ENCODE results near the gene PTPRD. TPM values are rescaled to one million over a fixed set of nuclear protein-coding genes. Genes with fewer than 3 reads are reported as not detected.

The PTPRD gene
- total and polyA plus RNA-seq, 2 donors (not counting 1 experiment from before 2014, with no cell fraction given) = not detected

DNA sequence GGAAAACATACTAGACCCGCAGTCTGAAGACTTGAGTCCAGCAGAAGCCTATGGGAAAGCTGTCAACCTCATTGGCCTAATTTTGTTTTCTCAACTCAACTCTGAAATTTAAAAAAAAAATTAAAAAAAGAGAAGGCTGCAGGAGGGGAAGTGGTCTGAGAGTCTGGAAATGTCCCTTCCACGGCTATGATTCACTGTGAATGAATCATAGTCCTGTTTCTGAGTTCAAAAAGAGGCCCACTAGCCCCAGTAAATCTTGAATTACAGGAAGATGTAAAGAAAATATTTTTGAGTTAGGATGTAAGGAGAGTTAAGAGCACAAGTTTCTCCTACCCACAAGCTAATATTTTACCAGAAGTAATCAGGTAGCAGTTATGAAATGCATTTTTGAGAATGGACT, 2247.8 kb downstream of the PTPRD start:
- H3K4me2 ChIP-seq (replicated peaks; ENCODE audit: low read depth, low read length, poor library complexity, severe bottlenecking) = no peak overlapping the region
- no peak overlapping the region for H3K4me3 Mint-ChIP-seq
- TF ChIP-seq, protein P1, sequence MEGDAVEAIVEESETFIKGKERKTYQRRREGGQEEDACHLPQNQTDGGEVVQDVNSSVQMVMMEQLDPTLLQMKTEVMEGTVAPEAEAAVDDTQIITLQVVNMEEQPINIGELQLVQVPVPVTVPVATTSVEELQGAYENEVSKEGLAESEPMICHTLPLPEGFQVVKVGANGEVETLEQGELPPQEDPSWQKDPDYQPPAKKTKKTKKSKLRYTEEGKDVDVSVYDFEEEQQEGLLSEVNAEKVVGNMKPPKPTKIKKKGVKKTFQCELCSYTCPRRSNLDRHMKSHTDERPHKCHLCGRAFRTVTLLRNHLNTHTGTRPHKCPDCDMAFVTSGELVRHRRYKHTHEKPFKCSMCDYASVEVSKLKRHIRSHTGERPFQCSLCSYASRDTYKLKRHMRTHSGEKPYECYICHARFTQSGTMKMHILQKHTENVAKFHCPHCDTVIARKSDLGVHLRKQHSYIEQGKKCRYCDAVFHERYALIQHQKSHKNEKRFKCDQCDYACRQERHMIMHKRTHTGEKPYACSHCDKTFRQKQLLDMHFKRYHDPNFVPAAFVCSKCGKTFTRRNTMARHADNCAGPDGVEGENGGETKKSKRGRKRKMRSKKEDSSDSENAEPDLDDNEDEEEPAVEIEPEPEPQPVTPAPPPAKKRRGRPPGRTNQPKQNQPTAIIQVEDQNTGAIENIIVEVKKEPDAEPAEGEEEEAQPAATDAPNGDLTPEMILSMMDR (IDR thresholded peaks at IDR 0.05) = no peak
- TF ChIP-seq EZH2 (IDR thresholded peaks at IDR 0.05; ENCODE audit: borderline replicate concordance, insufficient read depth, low read depth, low read length, poor library complexity, severe bottlenecking) = no peak
- intact Hi-C loops (cut with micrococcal nuclease) = no loop called here
- no peaks in the 10 kb centered on the region for H3K9me3 ChIP-seq (ENCODE audit: control extremely low read depth in 1 of 3, control insufficient read depth in 2 of 3, insufficient read depth in 1 of 3, low read length in 2 of 3)
- WGBS (ENCODE audit: insufficient coverage) = 57% methylated on average over 1 of the region's 2 CpGs
- no peaks in the 10 kb centered on the region for H4K20me1 ChIP-seq (ENCODE audit: control insufficient read depth, insufficient read depth, low read length, poor library complexity, severe bottlenecking)
- H3K4me3 ChIP-seq (ENCODE audit: control extremely low read depth in 1 of 5, extremely low read depth in 1 of 5, insufficient read depth in 1 of 5, low read depth in 2 of 5, low read length in 4 of 5) = no peak overlapping the region
- H3K79me2 ChIP-seq (ENCODE audit: control insufficient read depth, insufficient read depth, low read length) = no peaks in the 10 kb centered on the region
- H3K36me3 ChIP-seq (replicated peaks in 1 of 2; ENCODE audit: control extremely low read depth in 1 of 2, control insufficient read depth in 1 of 2, extremely low read depth in 1 of 2, insufficient read depth in 2 of 2, low read length in 1 of 2) = no peaks in the 10 kb centered on the region
- H3K9me3 Mint-ChIP-seq (ENCODE audit: insufficient read depth) = no peaks in the 10 kb centered on the region
- no peaks in the 10 kb centered on the region for H3K27me3 Mint-ChIP-seq
- no peaks in the 10 kb centered on the region for H3K4me1 Mint-ChIP-seq
- CTCF ChIA-PET = no interaction called here
- H3K9ac ChIP-seq (ENCODE audit: low read length) = no peak overlapping the region
- ATAC-seq (ENCODE audit: low read depth) (no peak), DNase-seq (no peak)
- POLR2A ChIA-PET = no interaction called here
- H3K27ac ChIP-seq (ENCODE audit: low read length in 2 of 2) = no peak overlapping the region
- H3K4me1 ChIP-seq (ENCODE audit: control insufficient read depth in 2 of 2, insufficient read depth in 2 of 2, low read length in 2 of 2) = no peaks in the 10 kb centered on the region
- no peak overlapping the region for H3K27ac Mint-ChIP-seq
- no peak overlapping the region for H2AFZ ChIP-seq (ENCODE audit: insufficient read depth, low read depth, low read length, poor library complexity, severe bottlenecking)
- H3K27me3 ChIP-seq (replicated peaks in 1 of 4; ENCODE audit: control extremely low read depth in 1 of 4, control insufficient read depth in 3 of 4, insufficient read depth in 4 of 4, low read length in 3 of 4) = no peaks in the 10 kb centered on the region

- ChIA-PET CTCF (no interaction called here), POLR2A (no interaction called here)
- WGBS (ENCODE audit: insufficient coverage) = 95% methylated on average over 4 of the region's 11 CpGs
- no peaks in the 10 kb centered on the region for H3K27me3 Mint-ChIP-seq
- no peaks in the 10 kb centered on the region for H3K9me3 Mint-ChIP-seq (ENCODE audit: insufficient read depth)
- intact Hi-C loops (cut with micrococcal nuclease) = no loop called here
- H3K4me1 Mint-ChIP-seq = no peaks in the 10 kb centered on the region
- TF ChIP-seq EZH2 (IDR thresholded peaks at IDR 0.05; ENCODE audit: borderline replicate concordance, insufficient read depth, low read depth, low read length, poor library complexity, severe bottlenecking) = no peak
- TF ChIP-seq, protein P1 (IDR thresholded peaks at IDR 0.05) = no peak
- no peaks in the 10 kb centered on the region for H3K79me2 ChIP-seq (ENCODE audit: control insufficient read depth, insufficient read depth, low read length)
- H3K27me3 ChIP-seq (replicated peaks in 1 of 4; ENCODE audit: control extremely low read depth in 1 of 4, control insufficient read depth in 3 of 4, insufficient read depth in 4 of 4, low read length in 3 of 4) = no peaks in the 10 kb centered on the region
- no peak overlapping the region for H3K4me2 ChIP-seq (replicated peaks; ENCODE audit: low read depth, low read length, poor library complexity, severe bottlenecking)
- no peaks in the 10 kb centered on the region for H3K9me3 ChIP-seq (ENCODE audit: control extremely low read depth in 1 of 3, control insufficient read depth in 2 of 3, insufficient read depth in 1 of 3, low read length in 2 of 3)
- no peaks in the 10 kb centered on the region for H4K20me1 ChIP-seq (ENCODE audit: control insufficient read depth, insufficient read depth, low read length, poor library complexity, severe bottlenecking)
- no peak overlapping the region for H3K27ac ChIP-seq (ENCODE audit: low read length in 2 of 2)
- no peak for DNase-seq
- no peak overlapping the region for H2AFZ ChIP-seq (ENCODE audit: insufficient read depth, low read depth, low read length, poor library complexity, severe bottlenecking)
- ATAC-seq (ENCODE audit: low read depth) = no peak
- no peak overlapping the region for H3K27ac Mint-ChIP-seq
- no peak overlapping the region for H3K4me3 Mint-ChIP-seq
- H3K9ac ChIP-seq (ENCODE audit: low read length) = no peak overlapping the region
- H3K4me1 ChIP-seq (ENCODE audit: control insufficient read depth in 2 of 2, insufficient read depth in 2 of 2, low read length in 2 of 2) = no peaks in the 10 kb centered on the region
- no peak overlapping the region for H3K4me3 ChIP-seq (ENCODE audit: control extremely low read depth in 1 of 5, extremely low read depth in 1 of 5, insufficient read depth in 1 of 5, low read depth in 2 of 5, low read length in 4 of 5)
- H3K36me3 ChIP-seq (replicated peaks in 1 of 2; ENCODE audit: control extremely low read depth in 1 of 2, control insufficient read depth in 1 of 2, extremely low read depth in 1 of 2, insufficient read depth in 2 of 2, low read length in 1 of 2) = no peaks in the 10 kb centered on the region
Measured at GRCh38 chr9:8364026-8364752, 2248.6 kb downstream of the PTPRD start.

Measured in B cell (primary cell).